Fibroblast of lung (primary cell): ENCODE results near the gene GNG12. TPM values are rescaled to one million over a fixed set of nuclear protein-coding genes. Genes with fewer than 3 reads are reported as not detected.

Experiments used
- DNase-seq, 2 donors: peaks; one replicate each; pipeline versions ENCODE4 v3.0.0 to v3.0.0-alpha.2; 2010; ENCODE audit warnings: low read depth in 2 of 2
- H2AFZ ChIP-seq: 2 replicates; pipeline ENCODE4 v1.5.1; 2012; ENCODE audit warnings: low read length, control low read depth, inconsistent platforms
- H3K27ac ChIP-seq: 2 replicates; pipeline ENCODE4 v1.5.1; 2011; ENCODE audit warnings: low read length, control low read depth; ENCODE audit not compliant: insufficient read depth
- H3K27me3 ChIP-seq: 2 replicates; pipeline ENCODE4 v1.5.1; 2011; ENCODE audit warnings: mild to moderate bottlenecking, low read length; ENCODE audit not compliant: control insufficient read depth, insufficient read depth
- H3K36me3 ChIP-seq: 2 replicates; pipeline ENCODE4 v1.5.1; 2011; ENCODE audit warnings: low read length; ENCODE audit not compliant: control insufficient read depth, insufficient read depth
- H3K4me1 ChIP-seq: 2 replicates; pipeline ENCODE4 v1.5.1; 2011; ENCODE audit warnings: low read length; ENCODE audit not compliant: control insufficient read depth, insufficient read depth; ENCODE audit errors: extremely low read depth
- H3K4me2 ChIP-seq: 2 replicates; pipeline ENCODE4 v1.5.1; 2011; ENCODE audit warnings: low read length, control low read depth; ENCODE audit not compliant: insufficient read depth; ENCODE audit errors: extremely low read depth
- H3K4me3 ChIP-seq, 4 experiments: fragments of 200-600 bp in 1 of 4; sonication (generic) in 1 of 4; replicated peaks in 1 of 4; 2 replicates each; pipeline ENCODE4 v1.5.1; 2011 to 2016; ENCODE audit warnings: low read length in 4 of 4, low read depth in 3 of 4, mild to moderate bottlenecking in 3 of 4, control low read depth in 2 of 4, inconsistent platforms in 1 of 4, mixed read lengths in 1 of 4; ENCODE audit not compliant: insufficient read depth in 1 of 4; ENCODE audit errors: control extremely low read depth in 1 of 4
- H3K79me2 ChIP-seq: 2 replicates; pipeline ENCODE4 v1.5.1; 2012; ENCODE audit warnings: mild to moderate bottlenecking, low read length, inconsistent platforms; ENCODE audit not compliant: control insufficient read depth, insufficient read depth
- H3K9ac ChIP-seq: 2 replicates; pipeline ENCODE4 v1.5.1; 2011; ENCODE audit warnings: mild to moderate bottlenecking, low read length, control low read depth; ENCODE audit not compliant: insufficient read depth
- H3K9me3 ChIP-seq: 2 replicates; pipeline ENCODE4 v1.5.1; 2012; ENCODE audit warnings: low read depth, low read length; ENCODE audit not compliant: control insufficient read depth, insufficient read depth
- H4K20me1 ChIP-seq: 2 replicates; pipeline ENCODE4 v1.5.1; 2011; ENCODE audit warnings: low read length; ENCODE audit not compliant: control insufficient read depth, insufficient read depth; ENCODE audit errors: extremely low read depth
- EZH2 ChIP-seq: IDR thresholded peaks from 2 replicates; pipeline ENCODE4 v1.5.1; 2012; ENCODE audit warnings: low read length, control low read depth, mild to moderate bottlenecking; ENCODE audit errors: missing control alignments
- polyA plus RNA-seq, 2 donors: library from polyadenylated mRNA; depleted of rRNA in 1 of 2; stranded (reverse) in 1 of 2; unstranded in 1 of 2; fragments of >200 nt; gene quantifications; 2 replicates each; pipeline ENCODE4 v1.2.1, GENCODE V29; 2011 to 2012; ENCODE audit warnings: missing spikeins in 1 of 2
- total RNA-seq: library from RNA; depleted of rRNA; stranded (reverse); fragments of >200 nt; gene quantifications from 2 replicates; pipeline ENCODE4 v1.2.1, GENCODE V29; 2014
- TF ChIP-seq, protein P1 (sequence below), 2 donors: IDR thresholded peaks in 1 of 2; conservative IDR thresholded peaks in 1 of 2; 1 replicate in 1 of 2; 2 replicates in 1 of 2; pipeline ENCODE4 v1.5.1; 2011 to 2012; ENCODE audit warnings: low read length in 2 of 2, control low read depth in 1 of 2, inconsistent platforms in 1 of 2, low read depth in 1 of 2, mild to moderate bottlenecking in 1 of 2

The GNG12 gene
- total and polyA plus RNA-seq, 2 donors (not counting 1 experiment from before 2014, with no cell fraction given): 127 to 241 TPM

DNA sequence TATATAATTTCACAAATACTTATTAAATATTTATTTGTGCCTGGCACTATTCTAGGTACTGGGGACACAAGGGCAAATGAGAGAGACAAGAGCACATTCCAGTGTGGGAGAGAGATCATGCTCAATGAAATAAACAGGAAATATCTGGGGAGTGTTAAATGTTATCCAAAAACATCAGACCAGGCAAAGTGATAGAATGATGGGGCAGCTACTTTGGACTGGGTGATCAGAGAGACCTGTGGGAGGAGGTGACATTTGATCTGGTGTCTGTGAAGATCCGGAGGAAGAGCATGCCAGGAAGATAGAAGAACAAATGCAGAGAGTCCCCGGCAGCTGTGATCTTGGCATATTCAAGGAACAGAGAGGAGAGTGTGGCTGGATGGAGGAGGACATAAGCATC, 27.5 kb upstream of the GNG12 start:
- no peak for DNase-seq
- Histone ChIP-seq H3K9me3 (no peaks in the 10 kb centered on the region), H3K4me1 (peaks cover under 1% of the 10 kb centered on the region), H3K27me3 (no peaks in the 10 kb centered on the region), H4K20me1 (no peaks in the 10 kb centered on the region), H3K79me2 (no peaks in the 10 kb centered on the region), H3K36me3 (no peaks in the 10 kb centered on the region), H3K27ac (no peak overlapping the region), H3K9ac (no peak overlapping the region), H3K4me2 (no peak overlapping the region), H3K4me3 (no peak overlapping the region), H2AFZ (no peak overlapping the region)
- no peak for TF ChIP-seq EZH2
- TF ChIP-seq, protein P1, sequence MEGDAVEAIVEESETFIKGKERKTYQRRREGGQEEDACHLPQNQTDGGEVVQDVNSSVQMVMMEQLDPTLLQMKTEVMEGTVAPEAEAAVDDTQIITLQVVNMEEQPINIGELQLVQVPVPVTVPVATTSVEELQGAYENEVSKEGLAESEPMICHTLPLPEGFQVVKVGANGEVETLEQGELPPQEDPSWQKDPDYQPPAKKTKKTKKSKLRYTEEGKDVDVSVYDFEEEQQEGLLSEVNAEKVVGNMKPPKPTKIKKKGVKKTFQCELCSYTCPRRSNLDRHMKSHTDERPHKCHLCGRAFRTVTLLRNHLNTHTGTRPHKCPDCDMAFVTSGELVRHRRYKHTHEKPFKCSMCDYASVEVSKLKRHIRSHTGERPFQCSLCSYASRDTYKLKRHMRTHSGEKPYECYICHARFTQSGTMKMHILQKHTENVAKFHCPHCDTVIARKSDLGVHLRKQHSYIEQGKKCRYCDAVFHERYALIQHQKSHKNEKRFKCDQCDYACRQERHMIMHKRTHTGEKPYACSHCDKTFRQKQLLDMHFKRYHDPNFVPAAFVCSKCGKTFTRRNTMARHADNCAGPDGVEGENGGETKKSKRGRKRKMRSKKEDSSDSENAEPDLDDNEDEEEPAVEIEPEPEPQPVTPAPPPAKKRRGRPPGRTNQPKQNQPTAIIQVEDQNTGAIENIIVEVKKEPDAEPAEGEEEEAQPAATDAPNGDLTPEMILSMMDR (conservative IDR thresholded peaks at IDR 0.05 in 1 of 2, IDR thresholded peaks at IDR 0.05 in 1 of 2; ENCODE audit: low read depth in 1 of 2, low read length in 2 of 2): no peak

DNA sequence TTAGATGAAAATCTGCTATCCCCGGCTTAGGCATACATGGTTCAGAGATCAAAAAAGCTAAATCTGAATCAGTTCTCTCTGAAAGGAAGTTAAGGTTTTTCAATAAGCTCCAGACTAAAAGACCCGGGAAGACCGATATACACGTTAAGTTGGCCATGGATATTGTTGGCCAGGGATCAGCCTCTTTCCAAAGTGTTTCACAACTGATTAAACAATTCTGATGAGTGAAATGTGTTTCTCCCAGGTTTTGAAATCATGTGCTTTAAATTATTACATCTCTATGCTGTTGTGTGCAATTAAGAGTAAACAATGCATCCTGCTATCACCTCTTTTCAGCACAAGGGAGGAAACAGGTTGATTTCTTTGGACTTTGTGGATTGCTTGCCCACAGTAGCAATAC, 23.7 kb upstream of the GNG12 start:
- Histone ChIP-seq H3K27me3 (no peaks in the 10 kb centered on the region), H3K9me3 (no peaks in the 10 kb centered on the region), H3K4me1 (peaks cover 4% of the 10 kb centered on the region), H2AFZ (no peak overlapping the region), H3K36me3 (no peaks in the 10 kb centered on the region), H3K9ac (no peak overlapping the region), H3K79me2 (no peaks in the 10 kb centered on the region), H3K4me3 (no peak overlapping the region), H3K4me2 (no peak overlapping the region), H4K20me1 (no peaks in the 10 kb centered on the region), H3K27ac (no peak overlapping the region)
- TF ChIP-seq EZH2: no peak
- TF ChIP-seq, protein P1 (conservative IDR thresholded peaks at IDR 0.05 in 1 of 2, IDR thresholded peaks at IDR 0.05 in 1 of 2; ENCODE audit: low read depth in 1 of 2, low read length in 2 of 2): no peak
- no peak for DNase-seq

DNA sequence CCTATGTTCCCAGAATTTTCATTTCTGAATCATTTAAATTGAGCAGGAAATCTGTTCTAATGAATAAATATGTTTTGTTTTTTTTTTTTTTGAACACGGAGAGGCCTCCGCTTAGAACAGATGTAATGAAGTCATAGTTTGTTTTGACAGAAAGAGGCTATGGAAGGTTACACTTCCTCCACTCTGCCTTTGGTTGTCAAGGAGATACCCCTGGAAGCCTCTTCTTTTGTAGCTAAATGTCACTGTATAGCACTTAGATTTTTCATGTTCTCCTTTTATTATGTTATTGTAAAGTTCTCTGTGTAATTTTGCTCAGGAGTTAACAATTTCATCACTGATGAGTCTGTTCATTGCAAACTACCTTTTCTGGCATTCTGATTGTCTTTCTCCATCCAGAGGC, 22.7 kb upstream of the GNG12 start:
- TF ChIP-seq EZH2: no peak
- TF ChIP-seq, protein P1 (conservative IDR thresholded peaks at IDR 0.05 in 1 of 2, IDR thresholded peaks at IDR 0.05 in 1 of 2; ENCODE audit: low read depth in 1 of 2, low read length in 2 of 2): no peak
- H3K4me2 ChIP-seq: no peak overlapping the region
- H3K27ac ChIP-seq: no peak overlapping the region

More for the DNA sequence above, 22.7 kb upstream of the GNG12 start:
- H3K4me1 ChIP-seq: peaks cover 5% of the 10 kb centered on the region
- no peaks in the 10 kb centered on the region for H3K79me2 ChIP-seq
- H2AFZ ChIP-seq: no peak overlapping the region
- no peaks in the 10 kb centered on the region for H3K36me3 ChIP-seq
- no peaks in the 10 kb centered on the region for H4K20me1 ChIP-seq
- DNase-seq: peak; percentile 53 to 71
- H3K27me3 ChIP-seq: no peaks in the 10 kb centered on the region
- H3K9me3 ChIP-seq: no peaks in the 10 kb centered on the region
- no peak overlapping the region for H3K9ac ChIP-seq
- H3K4me3 ChIP-seq: no peak overlapping the region
